ENCODE data around the gene TSPAN18.

Gene TSPAN18

GRCh38 chr11:44875037-44875436, 148.3 kb downstream of the TSPAN18 start:
- Histone ChIP-seq H3K4me3 (ENCODE audit: low read length) (no peak overlapping the region), H3K27ac (ENCODE audit: low read depth, low read length) (no peak overlapping the region), H3K36me3 (ENCODE audit: insufficient read depth, low read length) (no peaks in the 10 kb centered on the region), H3K4me1 (ENCODE audit: insufficient read depth, low read length) (peaks cover 26% of the 10 kb centered on the region), H3K9ac (ENCODE audit: low read depth, low read length) (no peak overlapping the region), H3K27me3 (ENCODE audit: insufficient read depth, low read length) (peaks cover 12% of the 10 kb centered on the region; the same call in 1 of the 2 replicates), H3K9me3 (ENCODE audit: insufficient read depth, low read depth, low read length) (no peaks in the 10 kb centered on the region)
- WGBS: 79% methylated on average over 4 of the region's 4 CpGs

- WGBS: 92% methylated on average over 5 of the region's 5 CpGs
- no peak overlapping the region for H3K4me3 ChIP-seq (ENCODE audit: low read length)
Observed at GRCh38 chr11:44876194-44876723, 149.5 kb downstream of the TSPAN18 start.

GRCh38 chr11:44876906-44877305, 150.1 kb downstream of the TSPAN18 start:
- Histone ChIP-seq H3K27me3 (ENCODE audit: insufficient read depth, low read length) (peaks cover 12% of the 10 kb centered on the region; the same call in 1 of the 2 replicates), H3K9me3 (ENCODE audit: insufficient read depth, low read depth, low read length) (no peaks in the 10 kb centered on the region), H3K27ac (ENCODE audit: low read depth, low read length) (no peak overlapping the region; the same call in 1 of the 2 replicates), H3K4me1 (ENCODE audit: insufficient read depth, low read length) (peaks cover 26% of the 10 kb centered on the region), H3K9ac (ENCODE audit: low read depth, low read length) (no peak overlapping the region), H3K4me3 (ENCODE audit: low read length) (no peak overlapping the region), H3K36me3 (ENCODE audit: insufficient read depth, low read length) (no peaks in the 10 kb centered on the region)
- WGBS: 64% methylated on average over 12 of the region's 12 CpGs

More at GRCh38 chr11:44876194-44876723, 149.5 kb downstream of the TSPAN18 start:
- H3K9me3 ChIP-seq (ENCODE audit: insufficient read depth, low read depth, low read length): no peaks in the 10 kb centered on the region
- no peak overlapping the region for H3K27ac ChIP-seq (ENCODE audit: low read depth, low read length)
- H3K4me1 ChIP-seq (ENCODE audit: insufficient read depth, low read length): peaks cover 26% of the 10 kb centered on the region
- H3K27me3 ChIP-seq (ENCODE audit: insufficient read depth, low read length): peaks cover 12% of the 10 kb centered on the region; the same call in 1 of the 2 replicates
- H3K36me3 ChIP-seq (ENCODE audit: insufficient read depth, low read length): no peaks in the 10 kb centered on the region
- no peak overlapping the region for H3K9ac ChIP-seq (ENCODE audit: low read depth, low read length)

- Histone ChIP-seq H3K9me3 (ENCODE audit: insufficient read depth, low read depth, low read length) (no peaks in the 10 kb centered on the region), H3K4me1 (ENCODE audit: insufficient read depth, low read length) (peaks cover 26% of the 10 kb centered on the region), H3K4me3 (ENCODE audit: low read length) (no peak overlapping the region), H3K27me3 (ENCODE audit: insufficient read depth, low read length) (peaks cover 12% of the 10 kb centered on the region; the same call in 1 of the 2 replicates), H3K9ac (ENCODE audit: low read depth, low read length) (peak overlapping the region; percentile 34; the same call in 1 of the 2 replicates), H3K27ac (ENCODE audit: low read depth, low read length) (no peak overlapping the region), H3K36me3 (ENCODE audit: insufficient read depth, low read length) (no peaks in the 10 kb centered on the region)
- 39% methylated on average over 26 of the region's 26 CpGs for WGBS
Observed at GRCh38 chr11:44877571-44878497, 151.1 kb downstream of the TSPAN18 start.

- no peak overlapping the region for H3K27ac ChIP-seq (ENCODE audit: low read depth, low read length)
- H3K9ac ChIP-seq (ENCODE audit: low read depth, low read length): no peak overlapping the region
- WGBS: 27% methylated on average over 6 of the region's 6 CpGs
- H3K36me3 ChIP-seq (ENCODE audit: insufficient read depth, low read length): no peaks in the 10 kb centered on the region
- no peaks in the 10 kb centered on the region for H3K9me3 ChIP-seq (ENCODE audit: insufficient read depth, low read depth, low read length)
- peaks cover 12% of the 10 kb centered on the region; the same call in 1 of the 2 replicates for H3K27me3 ChIP-seq (ENCODE audit: insufficient read depth, low read length)
- H3K4me1 ChIP-seq (ENCODE audit: insufficient read depth, low read length): peaks cover 26% of the 10 kb centered on the region
- no peak overlapping the region for H3K4me3 ChIP-seq (ENCODE audit: low read length)
Observed at GRCh38 chr11:44878711-44879110, 151.9 kb downstream of the TSPAN18 start.

GRCh38 chr11:44879432-44879831, 152.7 kb downstream of the TSPAN18 start:
- H3K4me1 ChIP-seq (ENCODE audit: insufficient read depth, low read length): peaks cover 26% of the 10 kb centered on the region
- H3K27me3 ChIP-seq (ENCODE audit: insufficient read depth, low read length): peaks cover 12% of the 10 kb centered on the region; the same call in 1 of the 2 replicates
- H3K9me3 ChIP-seq (ENCODE audit: insufficient read depth, low read depth, low read length): no peaks in the 10 kb centered on the region
- H3K9ac ChIP-seq (ENCODE audit: low read depth, low read length): no peak overlapping the region
- H3K36me3 ChIP-seq (ENCODE audit: insufficient read depth, low read length): no peaks in the 10 kb centered on the region
- 91% methylated on average over 7 of the region's 7 CpGs for WGBS
- no peak overlapping the region for H3K27ac ChIP-seq (ENCODE audit: low read depth, low read length)
- no peak overlapping the region for H3K4me3 ChIP-seq (ENCODE audit: low read length)

- H3K27me3 ChIP-seq (ENCODE audit: insufficient read depth, low read length): peaks cover 12% of the 10 kb centered on the region; the same call in 1 of the 2 replicates
Observed at GRCh38 chr11:44880511-44880910, 153.7 kb downstream of the TSPAN18 start.

GRCh38 chr11:44880953-44881352, 154.2 kb downstream of the TSPAN18 start:
- WGBS: 92% methylated on average over 4 of the region's 4 CpGs
- Histone ChIP-seq H3K9ac (ENCODE audit: low read depth, low read length) (no peak overlapping the region), H3K27ac (ENCODE audit: low read depth, low read length) (no peak overlapping the region), H3K9me3 (ENCODE audit: insufficient read depth, low read depth, low read length) (no peaks in the 10 kb centered on the region), H3K27me3 (ENCODE audit: insufficient read depth, low read length) (peaks cover 12% of the 10 kb centered on the region; the same call in 1 of the 2 replicates), H3K4me3 (ENCODE audit: low read length) (no peak overlapping the region), H3K36me3 (ENCODE audit: insufficient read depth, low read length) (no peaks in the 10 kb centered on the region), H3K4me1 (ENCODE audit: insufficient read depth, low read length) (peaks cover 36% of the 10 kb centered on the region)

More at GRCh38 chr11:44880511-44880910, 153.7 kb downstream of the TSPAN18 start:
- Histone ChIP-seq H3K4me3 (ENCODE audit: low read length) (no peak overlapping the region), H3K36me3 (ENCODE audit: insufficient read depth, low read length) (no peaks in the 10 kb centered on the region), H3K4me1 (ENCODE audit: insufficient read depth, low read length) (peaks cover 32% of the 10 kb centered on the region), H3K9me3 (ENCODE audit: insufficient read depth, low read depth, low read length) (no peaks in the 10 kb centered on the region), H3K9ac (ENCODE audit: low read depth, low read length) (no peak overlapping the region), H3K27ac (ENCODE audit: low read depth, low read length) (no peak overlapping the region)
- WGBS: 95% methylated on average over 6 of the region's 6 CpGs

- H3K27me3 ChIP-seq (ENCODE audit: insufficient read depth, low read length): peaks cover 12% of the 10 kb centered on the region; the same call in 1 of the 2 replicates
- H3K9ac ChIP-seq (ENCODE audit: low read depth, low read length): no peak overlapping the region
- H3K27ac ChIP-seq (ENCODE audit: low read depth, low read length): no peak overlapping the region
- H3K4me1 ChIP-seq (ENCODE audit: insufficient read depth, low read length): peaks cover 43% of the 10 kb centered on the region
- no peaks in the 10 kb centered on the region for H3K9me3 ChIP-seq (ENCODE audit: insufficient read depth, low read depth, low read length)
- no peaks in the 10 kb centered on the region for H3K36me3 ChIP-seq (ENCODE audit: insufficient read depth, low read length)
- H3K4me3 ChIP-seq (ENCODE audit: low read length): no peak overlapping the region
- WGBS: 95% methylated on average over 6 of the region's 6 CpGs
Observed at GRCh38 chr11:44883277-44883676, 156.5 kb downstream of the TSPAN18 start.

- Histone ChIP-seq H3K27ac (ENCODE audit: low read depth, low read length) (no peak overlapping the region), H3K9ac (ENCODE audit: low read depth, low read length) (no peak overlapping the region), H3K27me3 (ENCODE audit: insufficient read depth, low read length) (peaks cover 7% of the 10 kb centered on the region; the same call in 1 of the 2 replicates), H3K4me1 (ENCODE audit: insufficient read depth, low read length) (peaks cover 36% of the 10 kb centered on the region), H3K4me3 (ENCODE audit: low read length) (no peak overlapping the region), H3K36me3 (ENCODE audit: insufficient read depth, low read length) (no peaks in the 10 kb centered on the region), H3K9me3 (ENCODE audit: insufficient read depth, low read depth, low read length) (no peaks in the 10 kb centered on the region)
- 92% methylated on average over 6 of the region's 6 CpGs for WGBS
Observed at GRCh38 chr11:44884056-44884455, 157.3 kb downstream of the TSPAN18 start.
